Brain pericyte (primary cell): Measurements from ENCODE around the gene MRPL48.
"Not testable (repeated sequence)": the region's sequence is repeated elsewhere in the genome, so short reads cannot be mapped to it uniquely, and the experiment has no call there.

ENCODE experiments used
- DNase-seq: peaks from one replicate; pipeline ENCODE4 v3.0.0-alpha.2; 2012; ENCODE audit warnings: low read depth, low spot score

Gene MRPL48

DNA sequence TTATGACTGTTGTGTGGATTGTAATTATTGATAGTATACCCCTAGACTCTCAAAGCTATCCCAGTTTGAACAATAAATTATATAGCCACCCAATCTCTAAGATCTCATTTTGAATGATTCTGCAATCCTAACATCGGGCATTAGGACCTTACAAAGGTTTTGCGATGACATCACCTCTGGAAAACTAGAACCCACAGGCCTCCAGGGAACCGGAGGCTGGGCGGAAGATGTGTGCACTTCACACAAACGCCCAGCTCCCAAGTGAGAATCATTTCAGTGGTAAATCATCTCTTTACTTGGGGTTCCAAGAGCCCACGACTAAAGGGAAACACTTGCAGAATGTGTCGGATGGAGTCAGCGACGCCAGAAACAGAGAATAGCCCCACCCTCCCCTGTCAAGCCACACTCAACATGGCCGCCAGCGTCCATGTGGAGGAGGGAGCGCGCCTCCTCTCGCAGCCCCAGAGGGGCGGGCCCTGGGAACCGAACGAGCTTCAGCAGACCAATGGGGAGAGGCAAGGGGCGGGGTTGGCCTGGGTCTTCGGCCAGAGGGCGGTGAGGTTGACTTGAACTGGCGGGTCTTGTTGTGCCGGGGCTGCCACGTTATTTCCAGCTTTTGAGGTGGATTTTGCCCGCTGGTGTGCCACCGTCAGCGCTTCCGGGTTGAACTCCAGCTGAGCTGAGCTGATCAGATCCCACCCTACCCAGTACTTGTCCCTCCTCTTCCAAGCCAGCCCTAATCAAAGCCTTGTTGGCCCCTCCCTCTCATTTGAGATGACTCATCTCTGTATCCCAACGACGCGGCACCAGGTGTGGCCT, 8.4 kb upstream of the MRPL48 start:
- DNase-seq, result peak; percentile 96

DNA sequence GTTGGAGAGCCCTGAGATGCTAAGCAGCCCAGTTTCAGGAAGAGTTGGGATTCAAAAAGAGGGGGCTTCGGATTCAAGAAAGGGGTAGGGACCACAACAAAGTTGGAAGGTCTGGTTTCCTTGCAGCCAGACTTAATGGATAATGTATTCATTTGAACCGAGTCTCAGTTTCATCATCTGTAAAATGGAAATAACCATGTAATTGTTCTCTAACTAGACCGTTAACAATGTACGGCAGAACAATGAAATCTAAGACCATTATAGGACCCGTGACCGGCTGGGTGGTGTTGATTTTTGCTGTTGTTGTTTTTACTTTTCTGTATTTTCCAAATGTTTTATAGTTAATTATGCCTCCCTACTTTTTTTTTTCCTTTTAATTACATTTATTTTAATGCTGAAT, 6.4 kb upstream of the MRPL48 start:
- DNase-seq, result no peak

DNA sequence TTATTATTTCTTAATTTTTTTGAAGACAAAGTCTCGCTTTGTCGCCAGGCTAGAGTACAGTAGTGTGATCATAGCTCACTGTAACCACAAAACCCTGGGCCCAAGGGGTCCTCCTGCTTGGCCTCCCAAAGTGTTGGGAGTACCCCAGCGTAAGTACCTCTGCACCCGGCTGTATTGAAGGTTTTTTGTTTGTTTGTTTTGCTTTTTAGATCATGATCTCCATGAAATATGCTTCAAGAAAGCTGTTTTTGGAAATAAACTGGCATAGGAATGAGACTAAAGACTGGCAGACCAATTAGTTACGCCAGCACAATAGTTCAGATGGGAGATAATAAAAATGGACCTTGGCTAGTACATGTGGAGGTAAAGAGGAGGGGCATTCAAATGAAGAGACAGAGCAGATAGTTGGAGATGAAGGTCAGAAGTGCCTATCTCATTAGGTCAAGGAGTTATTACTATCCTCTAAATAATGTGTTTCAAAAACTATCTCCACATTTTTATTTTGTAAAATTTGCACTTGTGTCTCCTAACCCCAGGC, 4.1 kb upstream of the MRPL48 start:
- no peak for DNase-seq

DNA sequence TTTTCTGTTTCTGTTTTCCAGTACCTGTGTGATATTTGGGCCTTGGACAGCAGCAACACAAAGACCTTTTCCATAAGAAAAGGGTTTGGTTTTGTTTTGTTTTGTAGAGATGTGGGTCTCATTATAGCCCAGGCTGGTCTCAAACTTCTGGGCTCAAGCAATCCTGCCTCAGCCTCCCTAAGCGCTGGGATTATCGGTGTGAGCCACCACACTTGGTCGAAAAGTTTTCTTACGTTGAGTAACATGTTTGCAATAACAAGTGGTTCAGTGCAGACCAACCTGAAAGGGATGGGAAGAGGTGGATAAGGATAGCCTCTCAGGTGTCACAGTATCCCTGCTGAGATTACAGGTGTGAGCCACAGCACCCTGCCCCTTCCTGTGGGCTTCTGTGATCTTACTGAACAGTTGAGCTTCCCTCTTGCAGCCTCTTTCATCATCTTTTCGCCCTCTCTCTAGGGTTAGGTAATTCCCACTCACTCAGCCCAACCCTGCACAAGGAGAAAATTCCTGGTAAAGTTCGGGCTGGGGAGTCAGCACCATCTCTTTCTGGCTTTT, 3.5 kb upstream of the MRPL48 start:
- DNase-seq, result no peak

DNA sequence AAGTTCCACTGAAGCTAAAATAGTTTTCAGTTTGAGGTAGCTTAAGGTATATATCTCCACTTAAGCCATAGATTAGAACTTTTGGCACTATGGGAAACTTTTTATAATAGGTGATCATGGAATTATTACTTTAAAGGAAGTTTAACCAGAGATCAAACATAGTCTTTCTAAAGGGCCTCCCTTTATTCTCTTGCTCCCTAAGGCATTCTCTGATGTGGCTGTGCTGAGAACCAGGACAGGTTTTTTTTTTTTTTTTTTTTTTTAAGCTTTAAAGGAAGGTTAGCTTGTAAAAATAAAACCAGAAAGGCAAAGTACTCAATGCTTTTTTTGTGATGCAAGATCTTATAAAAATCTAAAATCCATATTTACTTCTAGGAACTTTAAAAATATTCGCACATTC, 2.9 kb upstream of the MRPL48 start:
- no peak for DNase-seq

DNA sequence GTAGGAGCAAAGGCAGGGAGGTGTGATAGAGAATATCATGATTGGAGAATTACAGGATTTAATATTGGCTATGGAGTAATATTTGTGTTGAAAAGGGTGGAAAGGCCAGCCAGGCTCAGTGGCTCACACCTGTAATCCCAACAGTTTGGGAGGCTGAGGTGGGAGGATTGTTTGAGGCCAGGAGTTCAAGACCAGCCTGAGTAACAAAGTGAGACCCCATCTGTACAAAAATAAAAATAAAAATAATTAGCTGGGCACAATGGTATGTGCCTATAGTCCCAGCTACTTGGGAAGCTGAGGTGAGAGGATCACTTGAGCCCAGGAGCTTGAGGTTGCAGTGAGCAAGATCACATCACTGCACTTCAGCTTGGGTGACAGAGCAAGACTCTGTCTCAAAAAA, 2.2 kb upstream of the MRPL48 start:
- DNase-seq, result not testable (repeated sequence)

DNA sequence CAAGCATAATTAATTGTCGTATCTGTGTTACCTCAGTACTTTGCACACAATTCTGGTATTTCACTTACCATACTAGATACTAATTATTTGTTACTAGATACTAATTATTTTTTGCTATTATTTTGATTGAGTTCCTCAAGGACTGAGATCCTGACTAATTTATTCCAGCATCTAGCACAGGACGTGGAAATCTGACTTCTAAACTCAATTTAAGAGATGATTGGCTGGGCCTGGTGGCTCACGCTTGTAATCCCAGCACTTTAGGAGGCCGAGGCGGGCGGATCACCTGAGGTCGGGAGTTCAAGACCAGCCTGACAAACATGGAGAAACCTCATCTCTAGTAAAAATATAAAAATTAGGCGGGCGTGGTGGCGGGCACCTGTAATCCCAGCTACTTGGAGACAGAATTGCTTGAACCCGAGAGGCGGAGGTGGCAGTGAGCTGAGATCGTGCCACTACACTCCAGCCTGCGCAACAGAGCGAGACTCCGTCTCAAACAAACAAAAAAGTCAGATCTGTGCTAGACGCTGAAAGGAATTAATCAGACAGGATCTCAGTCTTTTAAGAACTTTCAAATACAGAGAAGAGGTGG, 527 bp upstream of the MRPL48 start:
- no peak for DNase-seq

DNA sequence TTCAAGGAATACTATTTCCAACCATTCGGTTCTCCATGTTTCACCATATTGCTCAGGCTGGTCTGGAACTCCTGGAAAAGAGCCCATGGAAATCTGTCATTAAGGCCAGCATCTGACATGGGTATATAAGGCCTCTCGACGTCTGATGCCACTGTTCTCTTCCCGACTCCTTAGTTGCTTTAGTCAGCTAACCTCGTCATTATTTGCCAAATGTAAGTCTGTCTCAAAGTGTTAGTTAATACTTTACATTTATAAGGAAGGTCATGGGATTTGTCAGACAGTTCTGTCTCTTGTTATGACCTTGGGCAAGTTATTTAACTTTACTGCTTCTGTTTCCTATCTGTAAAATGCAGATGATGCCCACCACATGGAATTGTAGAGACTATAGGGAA, 1.6 kb downstream of the MRPL48 start:
- DNase-seq, result no peak

DNA sequence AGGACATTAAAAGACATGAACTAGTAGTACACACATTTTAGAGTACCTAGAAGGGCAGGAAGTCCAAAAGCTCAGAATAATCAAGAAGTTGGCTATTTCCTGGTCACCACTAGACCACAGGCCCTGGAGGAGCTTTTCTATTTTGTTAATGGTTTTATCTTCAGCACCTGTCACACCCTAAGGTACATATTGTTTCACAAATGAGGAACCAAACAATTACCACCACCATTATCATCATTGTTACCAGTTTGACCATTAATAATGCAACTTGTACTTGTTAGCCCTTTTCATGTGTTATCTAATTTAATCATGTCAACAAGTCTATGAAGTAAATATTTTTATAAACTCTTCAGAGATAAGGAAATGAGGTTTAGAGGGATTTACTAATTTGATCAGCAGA, 4.9 kb downstream of the MRPL48 start:
- no peak for DNase-seq

DNA sequence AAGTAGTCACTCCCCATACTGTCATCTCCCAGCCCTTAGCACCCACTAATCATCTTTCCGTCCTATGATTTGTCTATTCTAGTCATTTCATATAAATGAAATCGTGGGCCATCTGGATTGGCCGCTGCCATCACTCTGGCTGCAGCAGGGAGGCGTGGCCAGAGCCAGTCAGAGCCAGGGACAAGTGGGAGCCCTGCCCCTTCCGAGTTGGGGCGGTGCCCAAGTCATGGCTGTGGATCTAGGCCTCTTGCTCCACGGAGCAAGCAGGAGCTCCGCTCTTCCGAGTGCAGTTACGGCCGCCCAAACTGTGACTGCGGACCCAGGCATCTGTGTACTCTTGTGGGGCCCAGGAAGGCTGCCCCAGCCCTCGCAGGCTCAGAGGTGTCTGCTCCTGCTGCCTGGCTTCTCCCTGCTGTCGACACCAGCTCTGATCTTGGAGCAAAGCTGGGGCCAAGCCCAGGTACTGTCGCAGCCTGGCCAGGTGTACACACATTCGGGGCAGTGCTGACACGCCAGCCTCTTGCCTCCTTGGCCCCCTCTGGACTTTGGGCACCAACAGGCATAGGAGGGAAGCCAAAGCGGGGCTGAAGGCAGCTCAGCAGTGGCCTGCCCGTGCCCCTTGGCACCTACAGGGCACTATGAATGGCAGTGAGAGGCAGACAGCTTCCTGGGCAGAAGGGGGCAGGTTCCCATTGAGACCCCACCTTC, 8.4 kb downstream of the MRPL48 start:
- no peak for DNase-seq

DNA sequence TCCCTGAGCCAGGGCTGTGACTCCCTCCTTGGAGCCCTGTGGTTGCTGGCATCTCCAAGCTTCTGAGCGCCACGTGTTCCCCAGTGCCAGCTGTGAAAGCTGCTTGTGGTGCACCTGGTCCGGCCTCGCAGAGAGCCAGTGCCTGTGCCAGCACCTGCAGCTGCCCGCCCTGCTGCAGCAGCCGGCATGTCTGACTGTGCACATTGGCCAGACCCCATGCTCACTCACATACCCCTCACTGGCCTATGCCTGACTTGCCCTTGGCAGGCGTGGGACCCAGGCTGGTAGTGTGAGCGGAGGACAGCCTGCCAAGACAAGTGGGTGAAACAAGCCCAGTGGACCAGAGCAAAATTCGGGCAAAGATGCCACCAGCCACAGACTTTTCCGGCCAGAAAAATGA, 9.8 kb downstream of the MRPL48 start:
- no peak for DNase-seq

DNA sequence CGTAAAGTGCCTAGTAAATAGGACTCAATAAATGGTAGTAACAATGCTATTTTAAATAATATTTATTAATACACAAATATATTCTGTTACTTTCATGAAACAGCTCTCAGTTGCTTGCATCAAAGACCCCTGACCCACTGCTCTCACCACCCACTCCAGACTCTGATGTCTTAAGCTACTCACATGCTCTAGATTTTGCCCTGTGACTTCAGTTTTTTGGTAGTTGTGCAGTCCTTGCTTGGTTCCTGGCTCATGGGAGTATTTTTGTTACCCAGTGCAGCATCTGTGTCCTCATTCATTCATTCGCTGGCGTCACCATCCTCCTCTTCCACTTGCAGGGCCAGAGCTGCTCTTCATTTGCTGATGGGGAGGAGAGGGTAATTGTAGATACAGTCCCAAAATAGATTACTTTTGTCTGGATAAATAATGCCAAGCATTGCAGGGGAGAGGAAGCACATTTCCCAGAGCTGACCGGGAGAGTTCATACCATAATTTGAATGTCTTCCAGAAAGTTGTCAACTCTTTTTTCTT, 12.7 kb downstream of the MRPL48 start:
- no peak for DNase-seq

DNA sequence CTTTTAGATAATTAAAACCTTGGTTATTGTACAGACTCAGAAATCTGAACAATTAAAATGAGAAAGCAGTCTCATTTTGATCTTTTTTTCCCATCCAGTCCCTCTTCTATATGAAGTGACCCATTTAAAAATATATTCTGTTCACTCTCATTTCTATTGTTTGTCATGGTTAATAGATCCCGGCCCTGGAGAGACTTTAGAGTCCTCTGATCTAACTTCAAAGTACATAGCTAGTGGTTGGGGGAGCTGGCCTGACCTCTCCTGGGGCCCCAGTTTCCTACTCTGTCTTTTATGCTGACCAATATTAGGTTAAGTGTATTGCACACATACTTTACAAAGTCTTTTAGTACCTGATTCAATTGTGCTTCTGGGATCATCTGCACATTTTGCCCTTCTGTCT, 13.5 kb downstream of the MRPL48 start:
- no peak for DNase-seq

DNA sequence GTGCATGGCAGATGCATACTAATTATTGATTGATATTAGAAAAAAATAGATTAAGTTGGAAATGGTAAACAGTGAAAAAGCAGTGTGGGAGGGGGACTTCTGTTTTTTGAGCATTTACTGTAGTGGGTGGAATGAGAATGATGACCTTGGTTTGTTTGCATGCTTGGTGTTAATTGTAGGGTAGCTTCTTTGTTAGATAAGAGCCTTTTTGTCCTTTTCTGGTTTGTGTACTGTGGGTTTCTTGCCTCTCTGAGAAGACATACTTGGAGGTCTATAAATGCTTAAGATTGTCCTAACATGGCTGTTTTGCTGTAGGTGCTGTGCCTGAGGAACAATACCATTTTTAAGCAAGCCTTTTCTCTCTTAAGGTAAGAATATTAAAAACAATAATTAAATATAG, 17.0 kb downstream of the MRPL48 start:
- DNase-seq, result no peak

DNA sequence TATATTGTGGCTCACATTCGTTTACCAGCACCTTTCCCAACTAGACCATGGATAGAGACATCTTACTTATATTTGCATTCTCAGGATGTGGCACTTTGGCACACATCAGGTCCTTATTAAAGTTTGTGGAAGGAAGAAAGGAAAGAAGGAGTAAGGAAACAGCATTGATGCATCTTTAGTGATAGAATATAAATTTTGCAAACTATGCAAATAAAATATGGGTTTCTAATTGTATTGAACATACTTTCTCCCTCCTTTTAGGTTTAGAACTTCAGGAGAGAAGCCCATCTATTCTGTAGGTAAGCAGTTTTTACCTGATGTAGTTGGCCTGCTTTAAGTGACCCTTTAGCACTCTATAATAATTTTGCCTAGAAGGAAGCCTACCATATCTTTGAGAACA, 20.4 kb downstream of the MRPL48 start:
- no peak for DNase-seq

DNA sequence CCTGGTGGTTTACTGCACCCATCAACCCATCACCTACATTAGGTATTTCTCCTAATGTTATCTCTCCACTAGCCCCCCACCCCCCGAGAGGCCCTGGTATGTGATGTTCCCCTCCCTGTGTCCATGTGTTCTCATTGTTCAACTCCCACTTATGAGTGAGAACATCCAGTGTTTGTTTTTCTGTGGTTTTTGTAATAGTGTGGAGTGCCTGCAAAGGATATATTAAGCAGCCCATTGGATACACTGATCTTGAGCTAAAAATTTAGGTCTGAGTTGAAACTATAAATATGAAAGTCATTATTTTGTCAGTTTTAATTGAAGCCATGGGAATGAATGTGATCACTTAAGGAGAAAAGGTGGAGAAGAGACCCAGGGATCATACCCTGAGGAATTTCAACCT, 23.0 kb downstream of the MRPL48 start:
- no peak for DNase-seq

DNA sequence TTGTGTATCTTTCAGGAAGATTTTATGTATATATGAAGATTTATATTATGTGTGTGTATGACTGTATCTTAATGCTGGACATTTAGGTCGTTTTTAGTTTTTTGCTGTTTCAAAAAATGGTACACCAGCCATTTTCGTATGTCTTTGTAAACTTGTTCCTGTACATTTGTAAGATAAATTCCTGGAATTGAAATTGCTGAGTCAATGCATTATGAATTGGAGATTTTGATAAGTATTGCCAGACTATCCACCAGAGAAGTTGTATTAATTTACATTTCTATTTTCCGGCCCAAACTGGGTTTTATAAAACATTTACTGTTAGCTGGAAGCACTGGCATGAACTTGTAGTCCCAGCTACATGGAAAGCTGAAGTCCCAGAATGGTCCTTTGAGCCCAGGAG, 24.6 kb downstream of the MRPL48 start:
- no peak for DNase-seq

DNA sequence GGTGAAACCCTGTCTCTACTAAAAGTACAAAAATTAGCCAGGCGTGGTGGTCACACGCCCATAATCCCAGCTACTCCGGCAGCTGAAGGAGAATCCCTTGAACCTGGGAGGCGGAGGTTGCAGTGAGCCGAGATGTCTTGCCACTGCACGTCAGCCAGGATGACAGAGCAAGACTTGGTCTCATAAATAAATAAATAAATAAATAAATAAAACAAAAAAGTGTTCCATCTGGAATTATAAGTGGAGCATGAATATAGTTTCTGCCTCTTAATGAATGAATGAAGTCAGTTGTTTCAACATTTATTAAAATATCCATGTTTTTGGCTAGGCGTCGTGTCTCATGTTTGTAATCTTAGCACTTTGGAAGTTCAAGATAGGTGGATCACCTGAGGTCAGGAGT, 27.1 kb downstream of the MRPL48 start:
- DNase-seq, result no peak

DNA sequence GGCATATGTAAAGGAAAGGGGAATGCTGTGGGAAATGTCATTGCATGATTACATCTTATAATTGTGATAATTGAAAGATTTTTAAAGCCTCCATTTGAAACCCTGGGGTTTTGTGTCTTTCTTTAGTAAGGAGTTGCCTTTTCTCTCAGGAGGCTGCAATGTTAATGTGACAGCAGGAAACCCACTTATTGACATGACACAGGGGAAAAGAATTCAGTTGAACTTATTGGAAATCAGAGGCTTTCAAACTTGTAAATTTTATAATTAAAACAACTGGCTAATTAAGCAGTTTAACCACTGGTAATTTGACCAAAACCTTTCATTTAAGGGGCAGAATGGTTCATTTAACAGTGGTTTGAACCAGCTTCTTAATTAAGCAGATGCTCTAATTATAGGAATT, 31.2 kb downstream of the MRPL48 start:
- DNase-seq, result no peak

DNA sequence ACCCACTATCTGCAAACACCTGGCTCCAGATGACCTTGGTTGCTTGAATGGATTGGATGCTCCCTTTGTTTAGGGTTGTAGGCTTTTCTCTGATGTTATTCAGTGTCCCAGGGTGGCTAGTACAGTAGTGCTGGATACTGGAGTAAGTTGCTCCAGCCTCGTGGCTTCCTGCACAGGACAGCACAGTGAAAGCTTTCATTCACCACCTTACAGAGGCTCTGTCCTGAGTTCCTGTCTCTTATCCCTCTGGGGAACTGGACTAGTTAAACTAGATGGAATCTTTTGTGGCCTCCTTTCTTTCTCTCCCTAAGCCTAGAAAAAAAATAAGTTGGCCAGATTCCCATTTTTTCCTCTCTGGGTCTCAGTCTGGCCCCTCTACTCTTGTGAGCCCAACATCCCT, 42.6 kb downstream of the MRPL48 start:
- no peak for DNase-seq

DNA sequence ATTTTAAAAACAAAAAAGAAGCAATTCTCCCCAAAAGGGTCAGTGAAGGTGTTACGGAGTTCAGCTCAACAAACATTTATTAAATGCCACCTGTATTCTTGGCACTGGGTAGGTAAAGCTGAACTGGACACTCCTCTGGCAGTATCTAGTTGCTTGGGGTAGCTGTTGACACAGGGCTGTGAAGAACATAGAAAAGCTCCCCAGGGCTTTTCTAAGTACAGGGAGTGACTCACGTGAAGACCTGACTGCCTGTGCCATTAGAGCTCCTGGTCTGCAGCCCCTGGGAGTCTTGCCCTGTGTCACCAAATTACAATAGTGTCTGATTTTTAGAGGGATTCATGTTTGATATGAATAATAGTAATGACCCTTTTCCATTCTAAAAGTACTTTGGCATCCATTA, 45.4 kb downstream of the MRPL48 start:
- DNase-seq, result no peak

DNA sequence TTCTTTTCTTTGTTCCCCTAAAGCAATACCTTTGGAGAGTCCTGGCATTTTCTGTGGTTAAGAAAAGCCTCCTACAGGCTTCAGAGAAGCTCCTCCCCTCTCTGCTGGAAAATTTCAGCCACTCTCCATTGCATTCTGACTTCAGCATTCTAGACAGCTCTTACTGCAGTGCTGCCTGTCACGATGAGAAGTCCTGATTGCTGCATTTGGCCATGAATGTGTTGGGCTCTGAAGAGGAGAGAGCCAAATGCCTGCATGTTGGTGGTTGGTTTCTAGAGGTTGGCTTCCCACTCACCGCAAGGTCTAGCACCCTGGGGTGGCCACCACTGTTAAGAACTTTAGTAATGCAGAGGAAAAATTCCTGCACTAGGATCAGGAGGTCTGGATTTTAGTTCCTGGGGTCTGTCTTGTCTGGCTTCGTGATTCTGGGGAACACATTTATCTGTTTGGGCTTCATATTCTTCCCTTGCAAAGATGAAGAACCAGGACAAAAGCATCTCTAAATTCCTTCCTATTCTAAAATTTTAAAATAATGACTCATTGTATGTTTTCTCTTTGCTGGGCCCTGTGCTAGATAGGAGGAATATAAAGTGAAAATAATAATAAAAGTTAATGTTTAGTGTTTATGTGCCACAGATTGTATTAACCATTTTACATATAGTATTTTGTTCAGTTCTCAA, 50.9 kb downstream of the MRPL48 start:
- peak; percentile 10 for DNase-seq
